Stomach (tissue), 4 donors: ENCODE measurements around the gene NTPCR.

ENCODE experiments used
- EP300 ChIP-seq: sonication (generic); formaldehyde crosslinking; IDR thresholded peaks from one replicate; pipeline ENCODE4 v1.6.1; 2017; ENCODE audit warnings: antibody characterized with exemption
- POLR2AphosphoS5 ChIP-seq, 3 donors: sonication (generic); formaldehyde crosslinking; IDR thresholded peaks; one replicate each; pipeline ENCODE4 v1.6.1; 2016; ENCODE audit warnings: antibody characterized with exemption in 3 of 3

DNA sequence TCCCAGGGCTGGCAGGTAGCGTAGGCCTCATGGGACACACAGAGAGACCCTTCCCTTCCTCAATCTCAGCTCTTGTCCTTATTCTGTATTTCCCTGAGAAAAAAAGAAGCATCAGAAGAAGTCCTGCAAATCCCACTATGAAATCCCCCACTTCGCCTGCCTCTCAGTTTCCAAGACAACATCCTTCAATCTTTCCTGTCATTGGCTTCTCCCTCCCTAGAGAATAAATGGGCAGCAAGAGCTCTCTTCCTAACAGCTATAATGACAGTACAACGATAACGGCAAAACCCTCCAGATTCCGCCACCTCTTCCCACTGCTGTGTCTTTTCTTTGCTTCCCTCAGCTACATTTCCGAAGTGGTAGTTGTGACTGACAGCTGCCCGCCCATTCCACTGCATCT is 41.6 kb upstream of the NTPCR start:
- TF ChIP-seq POLR2AphosphoS5 (IDR thresholded peaks at IDR 0.05) (no peak), EP300 (no peak)
